CD4-positive, alpha-beta T cell treated with Interleukin-21 for 1 hour (primary cell): ENCODE data around the gene PCDHB11.
A peak's percentile ranks its signal among the peaks of the same experiment; 100 is the strongest.
"Not testable (repeated sequence)": the region's sequence is repeated elsewhere in the genome, so short reads cannot be mapped to it uniquely, and the experiment has no call there.

Source experiments
- DNase-seq: peaks from one replicate; pipeline ENCODE4 v3.0.0-alpha.2; 2020

PCDHB11 gene

GRCh38 chr5:141199359-141200235, at the start of gene PCDHB11:
TSS of gene PCDHB11 (plus strand) at chr5:141199627. CDS start at chr5:141199775, 148 bp downstream.
- no peak for DNase-seq

DNA sequence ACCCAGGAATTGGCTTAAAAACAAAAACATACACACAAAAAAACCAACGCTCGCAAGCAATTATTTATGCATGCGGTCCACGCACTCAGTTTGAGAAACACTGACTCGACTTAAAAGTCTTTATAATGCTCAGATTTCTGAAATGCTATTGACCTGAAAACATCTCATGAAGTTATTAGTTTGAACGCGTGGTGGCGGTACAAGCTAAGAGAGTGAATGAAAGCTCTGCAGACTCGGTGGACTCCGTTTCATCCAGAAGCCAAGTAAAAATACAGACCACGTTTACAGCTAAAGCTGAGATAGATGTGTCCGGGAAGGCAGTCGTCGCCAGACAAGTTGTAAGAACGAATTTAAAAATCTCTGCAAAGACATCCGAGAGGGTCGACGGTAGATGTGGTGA, 49.6 kb upstream of the PCDHB11 start, which contains the start of gene PCDHB6:
PCDHB6 (plus strand) TSS at position 246 of the 400 bp plus-strand sequence. CDS start 201 bp downstream, outside the sequence.
- DNase-seq, result no peak

GRCh38 chr5:141150224-141150992, 49.0 kb upstream of the PCDHB11 start:
- DNase-seq, result no peak

DNA sequence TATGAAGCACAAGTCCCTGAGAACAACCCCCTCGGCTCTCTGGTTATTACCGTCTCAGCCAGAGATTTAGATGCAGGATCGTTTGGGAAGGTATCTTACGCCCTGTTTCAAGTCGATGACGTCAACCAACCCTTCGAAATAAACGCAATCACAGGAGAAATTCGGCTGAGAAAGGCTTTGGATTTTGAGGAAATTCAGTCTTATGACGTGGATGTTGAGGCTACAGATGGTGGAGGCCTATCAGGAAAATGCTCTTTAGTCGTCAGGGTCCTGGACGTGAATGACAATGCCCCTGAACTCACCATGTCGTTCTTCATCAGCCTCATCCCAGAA, 48.5 kb upstream of the PCDHB11 start:
- no peak for DNase-seq

DNA sequence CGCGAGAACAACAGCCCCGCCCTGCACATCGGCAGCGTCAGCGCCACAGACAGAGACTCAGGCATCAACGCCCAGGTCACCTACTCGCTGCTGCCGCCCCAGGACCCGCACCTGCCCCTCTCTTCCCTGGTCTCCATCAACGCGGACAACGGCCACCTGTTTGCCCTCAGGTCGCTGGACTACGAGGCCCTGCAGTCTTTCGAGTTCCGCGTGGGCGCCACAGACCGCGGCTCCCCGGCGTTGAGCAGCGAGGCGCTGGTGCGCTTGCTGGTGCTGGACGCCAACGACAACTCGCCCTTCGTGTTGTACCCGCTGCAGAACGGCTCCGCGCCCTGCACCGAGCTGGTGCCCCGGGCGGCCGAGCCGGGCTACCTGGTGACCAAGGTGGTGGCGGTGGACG, 47.8 kb upstream of the PCDHB11 start:
- not testable (repeated sequence) for DNase-seq

DNA sequence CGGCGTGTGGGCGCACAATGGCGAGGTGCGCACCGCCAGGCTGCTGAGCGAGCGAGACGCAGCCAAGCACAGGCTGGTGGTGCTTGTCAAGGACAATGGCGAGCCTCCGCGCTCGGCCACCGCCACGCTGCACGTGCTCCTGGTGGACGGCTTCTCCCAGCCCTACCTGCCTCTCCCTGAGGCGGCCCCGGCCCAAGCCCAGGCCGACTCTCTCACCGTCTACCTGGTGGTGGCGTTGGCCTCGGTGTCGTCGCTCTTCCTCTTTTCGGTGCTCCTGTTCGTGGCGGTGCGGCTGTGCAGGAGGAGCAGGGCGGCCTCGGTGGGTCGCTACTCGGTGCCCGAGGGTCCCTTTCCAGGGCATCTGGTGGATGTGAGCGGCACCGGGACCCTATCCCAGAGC, 47.3 kb upstream of the PCDHB11 start:
- not testable (repeated sequence) for DNase-seq

GRCh38 chr5:141155540-141156374, 43.7 kb upstream of the PCDHB11 start:
- no peak for DNase-seq

- DNase-seq, result not testable (repeated sequence)
Observed at GRCh38 chr5:141157356-141157755, 42.1 kb upstream of the PCDHB11 start.

- not testable (repeated sequence) for DNase-seq
Observed at GRCh38 chr5:141157901-141158300, 41.5 kb upstream of the PCDHB11 start.

DNA sequence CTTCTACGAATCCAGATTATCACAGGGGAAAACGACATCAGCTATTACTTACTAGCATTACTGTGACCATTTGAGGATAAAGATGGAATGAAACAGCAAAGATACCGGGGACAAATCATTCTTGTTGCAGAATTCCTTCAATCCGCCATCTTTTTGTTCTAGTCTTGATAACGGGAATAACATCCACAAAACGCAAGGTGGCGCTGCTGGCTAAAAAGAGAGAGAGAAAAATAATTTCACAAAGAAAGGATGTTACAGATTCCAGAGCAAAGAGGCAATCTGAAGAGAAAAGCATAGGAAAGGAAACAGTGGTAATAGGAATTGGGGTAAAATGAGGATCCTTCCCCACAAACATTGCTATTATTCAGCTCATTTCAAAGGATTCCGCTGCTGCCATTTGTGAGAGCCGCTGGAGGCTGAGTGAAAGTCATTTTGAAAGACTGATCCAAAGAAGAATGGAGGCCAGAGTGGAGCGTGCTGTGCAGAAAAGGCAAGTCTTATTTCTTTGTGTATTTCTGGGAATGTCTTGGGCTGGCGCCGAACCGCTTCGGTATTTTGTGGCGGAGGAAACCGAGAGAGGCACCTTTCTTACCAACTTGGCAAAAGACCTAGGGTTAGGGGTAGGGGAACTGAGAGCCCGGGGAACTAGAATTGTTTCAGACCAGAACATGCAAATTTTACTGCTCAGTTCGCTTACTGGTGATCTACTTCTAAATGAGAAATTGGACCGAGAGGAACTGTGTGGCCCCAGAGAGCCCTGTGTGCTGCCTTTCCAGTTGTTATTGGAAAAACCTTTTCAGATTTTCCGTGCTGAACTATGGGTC, 26.8 kb upstream of the PCDHB11 start, which contains the start of gene PCDHB7:
PCDHB7 (plus strand) TSS at position 264 of the 824 bp plus-strand sequence; CDS start at position 456, 192 bp downstream.
- peak; percentile 16 for DNase-seq

- not testable (repeated sequence) for DNase-seq
Observed at GRCh38 chr5:141174291-141175104, 24.9 kb upstream of the PCDHB11 start.

DNA sequence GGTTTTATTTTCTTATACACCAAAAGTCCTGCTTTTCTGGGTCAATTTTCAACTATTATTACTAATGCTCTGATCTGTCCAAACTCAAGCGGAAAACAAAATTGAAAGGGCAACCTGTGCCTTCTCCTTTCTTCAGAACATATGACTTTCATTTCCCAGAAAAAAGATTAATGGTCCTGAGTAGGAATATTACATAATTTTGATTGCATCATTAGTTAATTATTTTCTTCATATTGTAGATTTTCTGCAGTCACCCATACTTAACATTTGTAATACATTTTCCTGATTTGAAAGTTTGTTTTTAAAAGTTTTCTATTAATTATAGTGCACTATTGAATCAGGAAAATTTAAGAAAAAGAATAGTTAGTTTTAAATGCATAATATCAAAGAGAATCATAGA, 23.5 kb upstream of the PCDHB11 start:
- DNase-seq, result no peak

DNA sequence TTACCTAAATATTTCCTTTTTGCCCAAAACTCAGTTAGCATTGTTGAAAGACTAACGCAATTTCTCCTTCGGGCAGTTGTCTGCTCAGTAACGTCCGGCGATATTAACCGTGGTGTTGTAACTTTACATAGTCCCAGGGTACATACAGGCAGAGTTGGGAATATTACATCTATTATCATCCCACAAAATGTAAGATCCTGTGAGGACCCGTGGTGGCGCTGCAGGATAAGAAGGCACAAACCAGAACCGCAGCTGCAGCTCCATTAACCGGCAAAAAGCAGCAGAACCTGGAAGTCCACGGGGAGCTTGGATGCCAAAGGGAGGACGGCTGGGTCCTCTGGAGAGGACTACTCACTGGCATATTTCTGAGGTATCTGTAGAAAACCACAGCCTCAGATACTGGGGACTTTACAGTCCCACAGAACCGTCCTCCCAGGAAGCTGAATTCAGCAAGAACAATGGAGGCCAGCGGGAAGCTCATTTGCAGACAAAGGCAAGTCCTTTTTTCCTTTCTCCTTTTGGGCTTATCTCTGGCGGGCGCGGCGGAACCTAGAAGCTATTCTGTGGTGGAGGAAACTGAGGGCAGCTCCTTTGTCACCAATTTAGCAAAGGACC, 21.7 kb upstream of the PCDHB11 start, which contains the start of gene PCDHB8:
PCDHB8 (plus strand) TSS at position 214 of the 615 bp plus-strand sequence; CDS start at position 459, 245 bp downstream.
- not testable (repeated sequence) for DNase-seq

- DNase-seq, result not testable (repeated sequence)
Observed at GRCh38 chr5:141179371-141179770, 20.1 kb upstream of the PCDHB11 start.

DNA sequence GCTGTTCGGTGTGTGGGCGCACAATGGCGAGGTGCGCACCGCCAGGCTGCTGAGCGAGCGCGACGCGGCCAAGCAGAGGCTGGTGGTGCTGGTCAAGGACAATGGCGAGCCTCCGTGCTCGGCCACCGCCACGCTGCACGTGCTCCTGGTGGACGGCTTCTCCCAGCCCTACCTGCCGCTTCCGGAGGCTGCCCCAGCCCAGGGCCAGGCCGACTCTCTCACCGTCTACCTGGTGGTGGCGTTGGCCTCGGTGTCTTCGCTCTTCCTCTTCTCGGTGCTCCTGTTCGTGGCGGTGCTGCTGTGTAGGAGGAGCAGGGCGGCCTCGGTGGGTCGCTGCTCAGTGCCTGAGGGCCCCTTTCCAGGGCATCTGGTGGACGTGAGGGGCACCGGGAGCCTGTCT, 19.6 kb upstream of the PCDHB11 start:
- not testable (repeated sequence) for DNase-seq

GRCh38 chr5:141180313-141180712, 19.1 kb upstream of the PCDHB11 start:
- DNase-seq, result no peak

GRCh38 chr5:141182248-141182647, 17.2 kb upstream of the PCDHB11 start, which contains the start of gene PCDHB16:
TSS of gene PCDHB16 (plus strand) at chr5:141182387. CDS start at chr5:141182560, 173 bp downstream.
- DNase-seq, result no peak

DNA sequence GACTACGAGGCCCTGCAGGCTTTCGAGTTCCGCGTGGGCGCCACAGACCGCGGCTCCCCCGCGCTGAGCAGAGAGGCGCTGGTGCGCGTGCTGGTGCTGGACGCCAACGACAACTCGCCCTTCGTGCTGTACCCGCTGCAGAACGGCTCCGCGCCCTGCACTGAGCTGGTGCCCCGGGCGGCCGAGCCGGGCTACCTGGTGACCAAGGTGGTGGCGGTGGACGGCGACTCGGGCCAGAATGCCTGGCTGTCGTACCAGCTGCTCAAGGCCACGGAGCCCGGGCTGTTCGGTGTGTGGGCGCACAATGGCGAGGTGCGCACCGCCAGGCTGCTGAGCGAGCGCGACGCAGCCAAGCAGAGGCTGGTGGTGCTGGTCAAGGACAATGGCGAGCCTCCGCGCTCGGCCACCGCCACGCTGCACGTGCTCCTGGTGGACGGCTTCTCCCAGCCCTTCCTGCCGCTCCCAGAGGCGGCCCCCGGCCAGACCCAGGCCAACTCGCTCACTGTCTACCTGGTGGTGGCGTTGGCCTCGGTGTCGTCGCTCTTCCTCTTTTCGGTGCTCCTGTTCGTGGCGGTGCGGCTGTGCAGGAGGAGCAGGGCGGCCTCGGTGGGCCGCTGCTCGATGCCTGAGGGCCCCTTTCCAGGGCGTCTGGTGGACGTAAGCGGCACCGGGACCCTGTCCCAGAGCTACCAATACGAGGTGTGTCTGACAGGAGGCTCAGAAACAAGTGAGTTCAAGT, 15.1 kb upstream of the PCDHB11 start:
- DNase-seq, result not testable (repeated sequence)

DNA sequence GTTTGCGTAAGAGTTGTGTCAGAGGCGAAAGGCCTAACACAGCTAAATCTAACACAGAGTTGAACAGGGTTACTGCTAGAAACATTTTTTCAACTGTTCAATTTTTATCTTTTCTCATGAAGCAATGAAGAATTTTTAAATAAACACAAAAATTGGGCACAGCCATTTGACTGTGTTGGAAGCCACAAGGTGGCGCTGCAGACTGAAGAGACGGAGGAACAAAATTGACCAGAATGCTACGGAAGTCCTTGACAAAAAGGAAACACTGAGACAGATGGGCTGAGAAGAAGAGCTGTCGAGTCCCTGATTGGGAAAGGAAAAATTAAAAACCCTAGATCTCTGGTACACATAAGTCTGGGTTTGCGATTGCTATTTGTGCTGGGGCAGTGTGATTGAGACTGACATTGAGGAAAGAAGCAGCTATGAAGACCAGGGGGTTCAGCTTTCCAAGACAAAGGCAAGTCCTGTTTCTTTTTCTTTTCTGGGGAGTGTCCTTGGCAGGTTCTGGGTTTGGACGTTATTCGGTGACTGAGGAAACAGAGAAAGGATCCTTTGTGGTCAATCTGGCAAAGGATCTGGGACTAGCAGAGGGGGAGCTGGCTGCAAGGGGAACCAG, 12.4 kb upstream of the PCDHB11 start, which contains the start of gene PCDHB9:
PCDHB9 (plus strand) TSS at position 265 of the 616 bp plus-strand sequence; CDS start at position 423, 158 bp downstream.
- peak; percentile 34 for DNase-seq
